NCI-H2171 treated with DMSO at 0.1 percent for 48 hours (cell line): ENCODE measurements around the gene PDE9A.

Experiments
- DNase-seq: peaks from one replicate; lab custom pipeline; 2025; lab: John Stamatoyannopoulos, UW

Gene PDE9A

GRCh38 chr21:42644223-42645208 is 8.9 kb upstream of the PDE9A start:
- DNase-seq = no peak

GRCh38 chr21:42645211-42646075 is 8.0 kb upstream of the PDE9A start:
- DNase-seq = no peak

DNA sequence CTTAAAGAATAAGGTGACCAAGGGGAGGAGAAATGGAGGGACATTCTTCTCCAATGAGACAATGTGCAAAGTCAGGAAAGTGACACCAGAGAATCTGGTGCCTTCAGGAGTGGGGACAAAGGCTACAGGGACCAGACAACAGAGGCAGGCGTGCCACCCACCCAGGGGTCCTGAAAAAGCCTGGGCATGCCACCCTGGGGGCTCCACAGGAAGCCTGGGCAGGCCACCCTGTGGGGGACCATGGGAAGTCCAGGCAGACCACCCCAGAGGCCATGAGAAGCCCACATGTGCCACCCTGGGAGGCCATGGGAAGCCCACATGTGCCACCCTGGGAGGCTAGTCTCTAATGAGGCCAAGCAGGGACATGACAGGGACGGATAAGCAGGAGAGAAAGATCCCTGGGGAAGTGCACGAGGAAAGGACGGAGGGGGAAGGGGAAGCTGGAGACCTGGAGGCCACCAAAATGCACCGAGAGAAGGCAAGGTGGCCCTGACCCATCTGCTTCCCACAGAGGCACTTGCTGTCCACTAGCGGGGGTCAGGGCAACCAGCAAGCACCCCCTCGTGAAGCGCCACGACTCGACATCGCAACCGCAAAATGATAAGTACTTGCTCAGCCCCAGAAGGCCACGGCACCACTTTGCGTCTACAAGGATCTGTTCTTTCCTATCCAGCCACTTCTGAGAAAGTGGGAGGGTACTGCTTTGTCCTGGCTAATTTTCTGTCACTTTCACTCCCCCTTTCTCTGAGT is 7.2 kb upstream of the PDE9A start:
- DNase-seq = no peak

DNA sequence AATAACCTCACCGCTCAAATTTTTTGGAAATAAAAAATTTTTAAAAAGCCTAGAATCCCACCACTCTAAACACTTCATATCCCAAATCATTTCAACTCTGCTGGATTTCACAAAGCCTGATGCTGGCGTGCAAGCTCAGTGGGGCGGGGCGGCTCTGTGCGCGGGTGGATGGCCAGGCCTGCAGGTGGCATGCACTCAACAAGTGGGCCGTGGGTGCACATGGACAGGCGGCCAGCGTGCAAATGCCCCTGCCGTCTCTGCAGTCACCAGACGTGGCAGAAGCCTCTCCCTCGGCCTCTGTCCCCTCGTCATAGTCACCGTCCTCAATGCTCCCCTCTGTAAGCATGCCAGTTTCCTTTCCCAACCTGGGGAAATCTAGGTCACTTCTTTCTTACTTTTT is 6.6 kb upstream of the PDE9A start:
- no peak for DNase-seq

- no peak for DNase-seq
These were observed 4.8 kb upstream of the PDE9A start for GRCh38 chr21:42648606-42649005.

- no peak for DNase-seq
These were observed 4.0 kb upstream of the PDE9A start for GRCh38 chr21:42649122-42650032.

GRCh38 chr21:42650033-42650370 is 3.4 kb upstream of the PDE9A start:
- no peak for DNase-seq

DNA sequence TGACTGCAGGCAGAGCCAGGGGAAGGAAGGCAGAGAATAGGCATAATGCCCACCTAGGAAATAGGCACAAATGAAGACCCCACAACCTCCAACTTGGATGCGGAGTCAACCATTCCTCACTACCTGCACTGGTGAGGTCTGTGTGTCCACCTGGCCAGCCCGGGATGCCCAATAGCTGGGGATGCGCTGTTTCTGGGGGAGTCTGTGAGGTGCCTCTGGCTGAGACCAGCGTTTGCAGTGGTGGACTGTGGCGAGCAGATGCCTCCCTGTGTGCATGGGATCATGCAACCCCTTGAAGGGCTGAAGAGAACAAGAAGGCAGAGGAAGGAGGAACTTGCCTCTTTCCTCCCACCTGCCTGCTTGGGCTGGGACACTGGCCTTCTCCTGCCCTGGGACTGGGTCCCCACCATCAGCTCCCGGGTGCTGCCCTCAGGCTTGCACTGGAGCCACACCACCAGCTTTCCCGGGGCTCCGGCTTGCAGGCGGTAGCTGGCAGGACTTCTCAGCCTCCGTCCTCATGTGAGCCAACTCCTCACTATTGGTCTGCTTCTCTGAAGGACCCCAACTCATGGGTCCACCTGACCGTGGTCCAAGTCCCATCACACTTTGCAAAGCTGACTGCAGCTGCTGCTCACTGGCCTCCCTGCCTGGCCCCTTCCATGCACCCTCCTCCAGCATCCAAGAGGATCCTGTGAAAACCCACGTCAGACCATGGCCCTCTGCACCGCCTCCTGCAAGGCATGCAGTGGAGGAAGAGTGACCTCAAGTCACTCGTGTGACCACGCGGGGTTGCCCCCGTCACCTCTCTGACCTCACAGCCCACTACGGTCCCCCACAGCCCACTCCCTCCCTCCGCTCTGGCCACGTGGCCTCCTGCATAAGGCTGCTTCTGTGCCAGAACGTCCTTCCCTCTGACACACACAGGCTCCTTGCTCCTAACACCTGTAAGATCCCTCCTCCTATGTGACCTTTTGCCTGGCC is 2.7 kb upstream of the PDE9A start:
- DNase-seq = no peak

DNA sequence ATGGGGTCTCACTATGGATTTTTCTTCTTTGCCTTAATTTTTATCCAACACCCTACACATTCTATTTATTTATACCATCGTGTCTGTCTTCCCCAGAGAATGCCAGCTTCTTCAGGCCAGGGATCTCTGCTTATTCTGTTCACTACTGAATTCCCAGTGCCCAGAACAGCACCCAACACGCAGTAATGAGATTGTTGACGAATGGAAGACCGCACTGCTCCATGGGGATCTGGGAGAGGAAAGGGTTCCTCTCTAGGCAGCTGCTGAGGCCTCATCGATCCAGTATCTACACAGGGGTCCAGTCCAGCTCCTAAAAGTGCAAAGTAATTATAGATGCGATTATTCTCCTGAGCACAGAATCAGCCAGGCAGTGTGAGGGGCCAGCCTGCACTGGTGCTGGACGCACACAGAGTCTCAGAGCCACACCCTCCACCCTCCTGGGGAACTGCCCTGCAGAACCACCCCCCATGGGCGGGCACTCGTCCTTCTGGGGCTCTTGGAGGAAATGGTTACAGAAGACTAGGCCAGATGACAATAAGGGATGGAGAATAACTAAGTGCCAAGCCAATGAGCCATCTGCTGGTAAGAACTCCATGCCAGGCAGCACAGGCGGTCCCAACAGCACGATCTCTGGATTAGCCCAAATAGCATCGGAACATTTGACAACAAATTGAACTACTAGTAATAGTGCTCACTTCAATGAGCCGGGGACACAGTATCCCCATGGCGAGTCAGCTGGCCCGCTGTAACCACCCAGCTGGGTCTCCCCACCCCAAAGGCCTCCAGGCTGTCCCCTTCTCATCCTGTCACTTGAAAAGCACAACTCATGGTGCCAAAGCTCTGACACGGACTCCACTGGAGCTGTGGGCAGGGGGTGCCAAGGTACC is 1.7 kb upstream of the PDE9A start:
- DNase-seq = no peak

- DNase-seq = peak; percentile 73
These were observed 742 bp upstream of the PDE9A start for GRCh38 chr21:42652527-42653230.

DNA sequence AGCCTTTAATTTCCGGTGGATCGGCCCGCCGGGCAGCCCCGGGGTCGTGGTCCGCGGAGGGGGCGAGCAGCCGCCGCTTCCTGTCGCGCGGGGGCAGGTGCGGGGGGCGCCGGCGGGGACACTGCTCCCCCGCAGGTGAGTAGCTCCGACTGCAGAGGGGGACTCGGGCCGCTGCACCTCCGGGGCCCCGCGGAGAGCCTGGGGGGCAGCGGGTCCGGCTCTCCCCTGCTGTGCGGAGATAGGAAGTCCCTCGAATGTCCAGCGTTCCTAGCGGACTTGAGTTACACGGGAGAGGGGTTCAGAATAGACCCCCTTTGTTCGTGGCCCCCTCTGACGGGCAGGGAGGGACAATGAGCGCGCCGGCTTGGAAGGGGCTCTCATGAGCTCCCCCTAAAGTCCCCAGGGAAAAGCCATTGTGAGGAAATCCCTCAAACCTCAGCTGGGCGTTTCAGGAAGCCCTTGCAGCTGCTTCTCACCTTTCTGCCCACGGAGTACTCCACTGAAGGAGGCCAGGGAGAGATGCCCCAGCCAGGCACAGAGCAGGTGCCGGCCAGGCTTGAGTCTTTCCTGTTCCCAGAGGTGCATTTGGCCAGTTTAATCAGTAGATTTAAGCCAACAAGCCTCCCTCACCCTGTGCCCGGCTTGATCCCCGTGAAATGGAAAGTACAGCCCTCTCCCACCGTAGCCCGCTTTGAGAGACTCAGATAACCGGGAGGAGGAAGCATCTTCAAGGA is 925 bp downstream of the PDE9A start:
- peak; percentile 75 for DNase-seq

- no peak for DNase-seq
These were observed 1.7 kb downstream of the PDE9A start for GRCh38 chr21:42654913-42655795.

GRCh38 chr21:42655796-42656770 is 2.7 kb downstream of the PDE9A start:
- no peak for DNase-seq

DNA sequence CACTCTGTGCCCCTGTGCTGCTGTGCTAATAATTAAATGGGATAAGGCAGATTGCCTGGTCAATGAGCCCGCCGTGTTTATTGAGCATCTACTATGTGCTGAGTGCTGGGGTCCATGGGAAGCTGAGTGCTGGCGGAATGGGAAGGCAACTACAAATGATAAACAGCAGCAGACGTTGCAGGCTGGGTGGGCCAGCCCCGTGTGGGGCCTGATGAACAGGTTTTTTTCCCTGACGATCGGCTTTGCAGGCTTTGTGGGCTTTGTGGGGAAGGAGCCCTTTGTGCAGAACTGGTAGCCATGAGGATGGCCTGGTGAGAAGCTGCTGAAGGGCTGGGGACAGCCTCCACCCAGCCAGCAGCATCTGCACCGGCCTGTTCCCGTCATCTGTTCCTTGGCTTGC is 3.5 kb downstream of the PDE9A start:
- DNase-seq = no peak

DNA sequence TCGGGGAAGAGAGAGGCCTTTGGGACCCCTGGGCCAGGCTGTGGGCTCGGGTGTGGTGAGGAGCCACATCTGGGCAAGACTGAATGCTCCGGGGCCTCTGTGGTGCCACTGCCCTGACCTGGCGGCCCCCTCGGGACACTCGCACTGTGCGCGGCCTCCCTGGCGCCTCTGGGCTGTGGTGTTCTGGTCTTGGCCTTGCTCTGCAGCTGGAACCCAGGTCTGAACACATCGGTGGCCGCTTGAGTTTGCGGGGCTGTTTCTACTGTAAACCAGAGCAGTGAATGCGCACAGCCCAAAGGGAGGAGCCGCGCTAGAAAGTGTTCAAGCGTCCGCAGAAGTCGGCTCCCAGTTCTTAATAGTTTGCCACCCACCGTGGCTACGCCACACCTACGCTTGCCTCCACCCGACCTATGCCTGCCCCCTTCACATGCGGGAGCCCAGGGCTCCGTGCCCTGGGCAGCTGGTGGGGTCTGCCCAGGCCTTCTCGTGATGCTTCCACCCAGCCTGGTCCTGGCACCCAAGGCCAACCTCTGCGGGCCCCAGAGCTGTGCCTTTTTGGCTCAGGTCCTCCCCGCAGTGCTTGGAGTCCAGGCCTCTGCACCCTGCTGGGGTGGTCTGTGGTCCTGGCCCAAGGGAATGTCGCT is 4.4 kb downstream of the PDE9A start:
- DNase-seq = no peak
